IPS-NIHi11 (cell line): Measurements from ENCODE around the gene KIRREL1.
A peak's percentile ranks its signal among the peaks of the same experiment; 100 is the strongest.

Experiments used
- DNase-seq: peaks from one replicate; pipeline ENCODE4 v3.0.0; 2012; ENCODE audit warnings: mixed read lengths, low spot score

Gene KIRREL1

DNA sequence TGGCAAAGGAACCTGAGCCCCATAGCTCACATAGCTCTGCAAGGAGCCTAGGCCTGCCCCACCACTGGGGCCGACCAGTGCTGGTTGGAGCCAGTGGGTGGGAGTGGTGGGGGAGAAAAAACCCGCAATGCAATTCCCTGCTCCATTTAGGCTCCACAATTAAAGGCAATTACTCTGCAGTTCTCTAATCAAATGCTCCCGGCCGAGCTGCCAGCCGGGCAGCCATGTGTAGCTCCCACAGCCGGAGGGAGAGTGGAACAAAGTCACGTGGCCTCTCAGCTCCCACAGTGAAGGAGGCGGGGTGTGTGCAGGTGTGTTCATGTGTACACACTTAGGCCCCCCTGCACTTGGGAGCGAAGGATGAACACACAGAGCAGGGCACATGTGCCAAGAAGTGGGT is 81.6 kb downstream of the KIRREL1 start:
- no peak for DNase-seq

DNA sequence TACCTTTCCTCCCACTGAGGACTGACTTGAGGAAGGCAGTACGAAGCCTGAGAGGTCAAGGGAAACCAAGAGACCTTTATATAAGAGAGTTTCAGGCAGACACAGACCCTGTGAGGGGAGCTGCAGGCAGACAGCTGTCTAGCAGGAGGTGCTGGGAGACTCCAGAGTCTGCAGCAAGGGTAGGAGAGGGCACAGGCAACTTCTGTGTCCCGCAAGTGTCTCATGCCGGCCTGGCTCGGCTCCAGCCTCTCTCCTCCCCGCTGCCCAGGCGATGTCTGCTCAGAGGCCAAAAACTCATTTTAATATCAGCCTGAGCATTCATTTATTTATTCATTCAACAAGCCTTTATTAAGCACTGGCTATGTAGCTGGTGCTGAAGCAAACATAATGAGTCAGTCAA is 83.0 kb downstream of the KIRREL1 start:
- DNase-seq: no peak

DNA sequence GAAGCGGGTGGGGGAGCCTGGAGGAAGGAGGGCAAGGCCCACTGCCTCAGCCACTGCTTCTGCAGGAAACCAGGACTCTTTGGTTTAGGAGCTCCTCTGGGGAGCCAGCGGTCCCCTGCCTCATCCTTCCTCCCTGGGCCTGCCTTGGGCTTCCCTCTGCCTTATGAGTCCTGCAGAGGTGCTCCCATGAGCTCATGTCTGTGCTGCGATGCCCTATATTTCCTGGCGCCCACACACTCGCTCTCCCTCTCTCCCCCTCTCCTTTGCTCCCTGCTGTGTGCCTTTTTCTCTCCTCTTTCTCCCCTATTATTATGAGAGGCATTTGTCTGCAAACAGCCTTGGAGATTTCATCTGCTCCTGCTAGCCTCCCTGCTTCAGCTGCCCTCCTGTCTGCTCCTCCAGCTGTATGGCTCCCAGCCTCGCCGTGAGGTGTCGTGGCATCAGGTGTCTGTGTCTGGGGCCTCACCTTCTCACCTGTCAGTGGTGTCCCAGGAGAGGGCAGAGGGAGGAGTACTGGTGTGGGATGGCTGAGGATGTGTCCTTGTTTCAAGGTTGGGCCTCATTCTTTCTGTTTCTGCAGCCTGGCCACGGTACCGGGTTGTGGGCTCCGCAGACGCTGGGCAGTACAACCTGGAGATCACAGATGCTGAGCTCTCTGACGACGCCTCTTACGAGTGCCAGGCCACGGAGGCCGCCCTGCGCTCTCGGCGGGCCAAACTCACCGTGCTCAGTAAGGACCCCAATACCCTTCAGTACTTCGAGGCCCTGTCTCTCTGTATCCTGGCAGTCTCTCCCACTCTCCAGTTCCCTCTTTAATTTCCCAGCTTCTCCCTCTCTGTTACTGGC is 84.2 kb downstream of the KIRREL1 start:
- DNase-seq: no peak

DNA sequence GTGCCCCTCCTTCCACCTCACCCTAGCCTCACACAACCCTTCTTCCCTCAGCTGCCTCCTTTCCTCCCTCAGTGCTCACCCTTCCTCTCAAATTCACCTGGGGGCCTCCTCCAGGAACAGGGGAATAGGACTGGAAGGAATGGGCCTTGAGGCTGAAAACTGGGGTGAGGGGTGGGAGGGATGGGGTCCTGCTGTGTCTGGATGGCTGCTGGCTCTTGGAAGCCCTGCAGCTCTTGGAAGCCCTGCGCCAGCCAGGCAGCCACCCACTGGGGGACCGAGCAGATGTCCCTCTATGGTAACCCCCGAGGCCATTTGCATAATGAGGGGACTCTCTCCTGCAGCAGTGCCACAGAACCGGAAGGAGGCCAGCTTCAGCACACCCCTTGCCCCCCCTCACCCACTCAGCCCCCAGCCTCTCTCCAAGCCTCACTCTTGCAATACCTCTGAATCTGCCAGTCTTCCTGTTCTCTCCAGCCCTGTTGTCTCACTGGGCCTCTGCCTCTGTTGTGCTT is 85.2 kb downstream of the KIRREL1 start:
- DNase-seq: no peak

DNA sequence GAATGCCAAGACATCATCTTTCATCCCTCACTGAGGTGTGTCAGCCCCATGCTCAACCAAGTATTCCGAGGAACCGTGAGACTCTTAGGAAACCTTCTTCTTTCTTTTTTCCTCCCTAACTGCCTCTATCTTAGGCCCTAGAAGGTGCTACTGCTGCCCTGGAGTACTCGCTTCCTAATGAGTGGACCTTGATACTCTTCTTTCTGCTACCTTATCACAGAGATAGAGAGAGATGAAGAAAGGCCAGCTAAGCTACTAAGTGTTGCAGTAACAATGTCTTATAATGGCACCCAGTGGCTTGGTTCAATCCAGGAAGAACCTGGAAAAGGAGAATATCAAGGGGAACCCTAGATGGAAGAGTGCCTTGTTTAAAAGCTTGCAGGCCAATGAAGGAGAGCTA is 86.6 kb downstream of the KIRREL1 start:
- no peak for DNase-seq

DNA sequence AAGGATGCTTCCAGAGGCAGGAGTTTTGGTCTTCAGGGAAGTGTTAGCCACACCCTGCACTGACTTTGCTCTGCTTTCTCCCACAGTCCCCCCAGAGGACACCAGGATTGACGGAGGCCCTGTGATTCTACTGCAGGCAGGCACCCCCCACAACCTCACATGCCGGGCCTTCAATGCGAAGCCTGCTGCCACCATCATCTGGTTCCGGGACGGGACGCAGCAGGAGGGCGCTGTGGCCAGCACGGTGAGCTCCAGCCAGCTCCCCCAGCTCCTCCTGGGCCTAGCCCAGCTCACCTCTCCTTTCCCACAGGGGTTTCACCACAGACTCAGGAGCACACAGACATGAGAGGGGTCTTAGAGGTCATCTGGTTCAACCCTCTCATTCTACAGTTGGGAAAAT is 90.9 kb downstream of the KIRREL1 start:
- no peak for DNase-seq

DNA sequence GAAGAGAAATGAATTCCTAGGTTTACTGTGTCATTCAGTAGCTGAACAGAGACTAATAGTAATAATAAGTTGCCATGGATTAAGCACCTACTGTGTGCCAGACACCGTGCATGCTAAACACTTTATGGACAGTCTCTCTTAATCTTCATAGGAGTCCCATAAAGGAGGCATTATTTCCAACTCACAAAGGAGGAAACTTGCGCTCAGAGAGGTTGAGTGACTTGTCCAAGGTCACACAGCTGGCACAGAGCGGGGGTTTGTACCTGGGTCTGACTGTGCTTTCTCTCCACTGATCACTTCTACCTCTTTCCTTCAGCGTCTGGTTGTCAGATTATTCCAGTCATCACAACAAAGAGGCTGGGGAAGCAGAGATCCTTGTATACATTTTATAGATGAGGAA is 91.3 kb downstream of the KIRREL1 start:
- DNase-seq: no peak

DNA sequence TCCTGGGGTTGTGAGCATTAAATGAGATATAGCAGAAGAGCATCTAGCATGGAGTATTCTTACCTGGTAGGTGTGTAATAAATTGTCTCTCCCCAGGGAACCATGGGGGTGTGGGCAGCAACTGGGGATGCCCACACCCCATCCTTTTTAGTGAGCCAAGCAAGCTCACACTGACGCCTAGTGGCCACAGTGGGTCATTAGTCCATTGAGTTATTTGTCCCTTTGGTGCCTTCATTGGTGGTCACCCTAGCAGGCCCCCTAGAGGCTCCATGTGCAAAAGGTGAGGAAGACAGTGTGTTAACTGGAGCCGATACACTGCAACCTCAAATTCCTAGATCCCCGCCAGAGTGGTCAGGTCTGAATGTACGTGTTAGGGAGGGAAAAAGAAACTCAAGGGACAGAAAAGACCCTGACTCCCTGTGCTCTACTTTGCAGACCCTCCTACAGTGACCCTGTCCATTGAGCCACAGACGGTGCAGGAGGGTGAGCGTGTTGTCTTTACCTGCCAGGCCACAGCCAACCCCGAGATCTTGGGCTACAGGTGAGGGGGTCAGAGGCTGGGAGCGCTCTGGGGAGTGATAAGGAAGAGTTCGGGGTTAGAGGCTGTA is 94.0 kb downstream of the KIRREL1 start:
- peak; percentile 90 for DNase-seq

DNA sequence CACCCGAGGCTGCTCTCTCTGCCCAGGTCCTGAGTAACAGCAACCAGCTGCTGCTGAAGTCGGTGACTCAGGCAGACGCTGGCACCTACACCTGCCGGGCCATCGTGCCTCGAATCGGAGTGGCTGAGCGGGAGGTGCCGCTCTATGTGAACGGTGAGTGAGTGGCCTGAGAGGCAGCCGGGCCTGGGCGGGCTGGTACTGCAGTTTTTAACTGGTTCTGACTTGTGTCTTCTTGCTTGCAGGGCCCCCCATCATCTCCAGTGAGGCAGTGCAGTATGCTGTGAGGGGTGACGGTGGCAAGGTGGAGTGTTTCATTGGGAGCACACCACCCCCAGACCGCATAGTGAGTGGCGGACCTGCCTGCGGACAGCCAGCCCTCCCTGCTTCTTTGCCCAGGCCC is 96.0 kb downstream of the KIRREL1 start:
- no peak for DNase-seq

DNA sequence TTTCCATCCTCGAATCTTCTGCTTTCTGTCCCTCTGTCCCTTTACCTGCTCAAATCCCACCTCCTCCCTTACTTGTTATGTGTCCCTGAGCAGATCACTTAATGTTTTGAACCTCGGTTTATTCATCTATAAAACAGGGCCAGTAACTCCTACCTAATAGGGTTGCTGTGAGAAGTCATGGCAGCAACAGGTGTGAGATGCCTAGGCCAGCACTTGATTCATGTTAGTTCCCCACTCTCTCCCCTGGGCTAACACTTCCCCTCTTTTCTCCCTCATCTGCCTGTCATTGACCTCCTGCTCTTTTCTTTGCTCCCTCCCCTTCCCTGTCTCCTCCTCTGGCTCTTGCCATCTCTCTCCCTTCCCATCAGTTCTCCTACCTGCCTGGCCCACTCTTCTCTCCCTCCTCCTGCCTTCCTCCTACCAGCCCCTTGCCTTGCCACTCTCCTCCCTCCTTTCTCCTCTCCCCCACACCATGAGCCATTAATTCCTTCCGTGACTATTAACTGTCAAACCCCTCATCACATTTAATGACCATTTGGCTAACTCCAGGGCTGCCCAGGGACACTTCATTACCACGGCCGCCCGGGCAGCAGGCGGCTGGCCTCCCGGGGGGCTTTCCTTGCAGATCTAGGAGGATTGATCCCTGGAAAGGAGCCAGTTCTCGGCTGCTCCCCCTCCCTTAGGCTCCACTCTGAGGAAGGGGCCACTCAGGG is 96.6 kb downstream of the KIRREL1 start:
- DNase-seq: no peak

DNA sequence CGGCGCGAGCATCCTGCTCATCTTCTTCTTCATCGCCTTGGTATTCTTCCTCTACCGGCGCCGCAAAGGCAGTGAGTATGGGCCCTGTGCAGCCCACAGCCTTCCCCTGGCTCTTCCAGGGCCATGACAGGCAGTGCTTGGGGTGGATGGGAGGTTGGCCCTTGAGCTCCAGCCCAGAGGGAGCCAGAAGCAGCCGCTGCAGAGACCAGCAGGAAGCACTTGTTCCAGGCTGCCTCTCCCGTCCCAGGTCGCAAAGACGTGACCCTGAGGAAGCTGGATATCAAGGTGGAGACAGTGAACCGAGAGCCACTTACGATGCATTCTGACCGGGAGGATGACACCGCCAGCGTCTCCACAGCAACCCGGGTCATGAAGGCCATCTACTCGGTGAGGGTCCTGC is 99.9 kb downstream of the KIRREL1 start:
- DNase-seq: no peak

DNA sequence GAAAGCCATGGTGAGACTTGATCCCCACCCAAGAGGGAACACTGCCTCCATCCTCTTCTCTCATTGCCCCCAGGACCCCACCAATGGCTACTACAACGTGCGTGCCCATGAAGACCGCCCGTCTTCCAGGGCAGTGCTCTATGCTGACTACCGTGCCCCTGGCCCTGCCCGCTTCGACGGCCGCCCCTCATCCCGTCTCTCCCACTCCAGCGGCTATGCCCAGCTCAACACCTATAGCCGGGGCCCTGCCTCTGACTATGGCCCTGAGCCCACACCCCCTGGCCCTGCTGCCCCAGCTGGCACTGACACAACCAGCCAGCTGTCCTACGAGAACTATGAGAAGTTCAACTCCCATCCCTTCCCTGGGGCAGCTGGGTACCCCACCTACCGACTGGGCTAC is 101.1 kb downstream of the KIRREL1 start:
- no peak for DNase-seq

DNA sequence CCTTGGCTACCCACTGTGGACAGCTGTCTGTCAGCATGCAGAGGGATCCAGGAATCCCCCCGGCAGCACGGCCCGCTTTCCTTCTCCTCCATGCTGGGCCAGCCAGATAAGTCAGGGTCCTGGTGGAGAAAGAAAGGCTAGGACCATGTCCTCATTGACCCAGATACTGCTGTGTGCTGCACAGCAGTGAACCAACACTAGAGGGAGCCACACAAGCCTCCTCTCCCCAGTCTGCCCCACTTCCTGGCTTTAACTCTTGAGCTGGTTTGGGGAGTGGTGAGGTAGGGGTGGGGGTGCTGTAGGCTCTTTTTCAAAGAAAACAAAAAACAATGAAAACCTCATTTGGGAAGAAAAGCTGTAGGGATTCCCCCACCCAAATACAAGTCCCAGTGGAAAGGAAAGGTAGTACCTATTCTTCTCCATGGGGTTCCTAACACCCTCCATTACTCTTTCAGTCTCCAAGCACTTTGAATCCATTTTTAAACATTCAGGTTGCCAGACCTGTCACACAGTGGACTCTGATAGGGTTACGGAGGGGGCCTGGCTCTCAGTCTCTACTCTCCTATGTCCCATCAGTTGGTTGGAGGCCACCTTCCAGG is 102.4 kb downstream of the KIRREL1 start:
- DNase-seq: peak; percentile 83

DNA sequence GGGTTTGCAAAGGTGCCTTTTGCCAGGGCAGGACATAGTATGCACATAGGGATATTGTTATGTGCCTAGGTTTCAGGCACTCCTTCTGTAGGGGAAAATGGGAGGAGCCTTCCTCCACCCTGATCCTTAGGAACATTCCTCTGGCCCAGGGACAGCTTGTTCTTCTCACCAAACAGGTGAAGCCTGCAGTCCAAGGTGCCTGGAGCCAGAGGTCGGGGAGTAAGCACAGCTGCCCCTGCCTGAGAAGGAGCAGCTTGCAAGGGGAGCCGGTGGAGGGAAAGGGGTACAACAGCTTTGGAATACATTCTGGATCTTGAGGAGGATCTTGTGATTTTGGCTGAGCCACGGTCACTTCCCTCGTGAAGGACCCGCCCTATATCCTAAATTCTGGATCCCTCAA is 104.8 kb downstream of the KIRREL1 start:
- no peak for DNase-seq

DNA sequence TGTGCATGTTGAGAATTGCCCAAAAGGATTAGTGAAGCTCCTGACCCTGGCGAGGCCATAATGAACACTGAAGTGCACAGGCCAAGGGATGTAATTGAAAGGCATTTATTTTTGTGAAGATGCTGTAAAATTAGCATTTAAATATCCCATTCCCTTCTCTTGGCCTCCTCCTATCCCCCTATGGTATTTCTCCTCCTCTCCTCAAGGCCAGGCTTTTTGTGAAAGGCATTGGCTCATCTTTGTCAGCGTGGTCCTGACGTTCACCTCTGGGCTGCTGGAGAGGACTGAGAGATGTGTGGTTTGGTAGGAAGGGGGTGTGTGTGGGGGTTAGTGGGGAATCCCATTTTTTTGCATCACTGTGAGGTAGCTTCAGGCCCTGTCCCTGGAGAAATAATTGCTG is 105.7 kb downstream of the KIRREL1 start:
- DNase-seq: no peak

DNA sequence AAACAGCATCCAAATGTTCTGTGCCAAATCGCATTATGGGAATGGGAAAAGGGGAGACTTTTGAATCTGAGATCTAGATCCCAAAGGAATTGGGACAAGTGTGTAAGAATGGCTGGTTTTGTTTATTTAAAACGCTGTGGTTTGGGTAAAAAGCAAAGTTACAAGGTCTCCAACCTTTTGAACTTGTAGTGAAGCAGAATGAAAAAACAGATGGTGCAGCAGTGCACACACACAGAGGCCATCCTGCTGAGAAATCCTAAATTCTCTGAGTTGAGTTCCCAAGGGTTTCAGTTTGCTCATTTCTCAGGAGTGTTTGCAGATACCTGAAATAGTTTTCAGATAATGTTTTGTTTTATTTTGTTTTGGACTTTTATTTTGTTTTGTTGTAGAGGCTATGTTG is 107.1 kb downstream of the KIRREL1 start:
- DNase-seq: no peak

DNA sequence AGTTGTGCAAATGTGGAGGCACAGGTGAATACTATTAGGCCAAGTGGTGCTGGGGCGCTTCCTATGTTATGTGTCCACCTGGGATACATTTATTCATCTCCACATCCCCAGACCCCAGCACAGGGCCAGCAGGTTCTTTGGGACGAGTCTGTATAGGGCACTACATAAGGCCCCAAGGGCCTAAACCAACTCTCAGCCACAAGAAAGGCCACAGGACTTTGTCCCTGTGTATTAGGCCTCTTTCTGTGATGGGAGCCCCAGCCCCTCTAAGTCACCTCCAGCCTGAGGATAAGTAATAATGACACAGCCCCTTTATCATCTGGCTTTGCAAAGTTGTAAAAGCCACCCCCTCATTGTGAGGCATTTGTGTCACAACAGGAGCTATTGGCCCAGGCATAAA is 108.0 kb downstream of the KIRREL1 start:
- DNase-seq: no peak

DNA sequence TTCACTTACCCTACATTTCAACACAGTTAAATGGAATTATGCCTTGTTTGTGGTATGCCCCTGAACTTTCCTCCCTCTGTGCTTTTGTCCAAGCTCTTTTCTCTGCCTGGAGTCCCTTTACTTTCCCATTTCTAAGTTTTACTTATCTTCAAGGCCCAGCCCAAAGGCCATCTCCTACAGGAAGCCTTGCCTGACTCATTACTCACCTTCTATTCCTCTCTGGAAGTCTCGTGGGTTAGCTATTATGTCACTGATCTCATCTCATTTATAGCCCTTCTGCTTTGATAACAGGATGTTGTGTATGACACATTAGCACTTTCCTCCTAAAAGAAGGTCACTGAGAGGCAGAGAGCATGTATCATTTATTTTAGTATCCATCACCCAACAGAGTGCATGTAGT is 108.5 kb downstream of the KIRREL1 start:
- DNase-seq: no peak

DNA sequence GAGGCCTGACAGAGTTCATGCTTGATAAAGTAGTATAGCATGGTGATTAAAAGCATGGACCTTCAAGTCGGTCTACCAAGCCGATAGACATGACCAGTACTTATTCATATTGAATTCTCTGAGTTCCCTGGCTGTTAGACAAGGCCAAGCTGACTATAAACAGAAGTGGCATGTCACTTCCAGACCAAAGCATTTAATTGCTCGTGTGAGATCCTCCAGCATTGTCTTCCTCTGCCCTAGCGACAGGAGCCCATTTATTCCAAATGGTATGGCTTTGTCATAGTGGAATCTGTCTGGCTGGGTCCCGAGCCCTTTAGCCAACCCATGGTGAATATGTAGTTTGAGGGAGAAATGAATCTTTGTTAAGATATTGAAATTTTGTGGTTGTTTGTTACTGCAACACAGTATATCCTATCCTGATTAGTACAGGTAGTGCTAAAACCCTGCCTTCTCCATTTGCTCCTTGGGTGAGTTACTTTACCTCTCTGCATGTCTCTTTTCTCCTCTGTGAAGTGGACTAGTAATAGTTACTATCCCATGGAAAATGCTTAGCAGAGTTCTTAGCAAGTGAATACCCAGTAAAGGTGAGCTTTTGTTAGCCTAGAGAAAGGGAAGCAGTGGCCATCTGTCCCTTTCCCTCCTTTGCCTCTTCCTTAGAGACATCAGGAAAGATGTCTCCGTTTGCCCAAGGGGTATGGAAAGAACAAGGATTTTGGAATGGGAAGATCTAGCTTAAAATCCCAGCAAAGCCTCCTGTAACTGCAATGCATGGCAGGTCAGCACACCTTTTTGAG is 109.6 kb downstream of the KIRREL1 start:
- no peak for DNase-seq

DNA sequence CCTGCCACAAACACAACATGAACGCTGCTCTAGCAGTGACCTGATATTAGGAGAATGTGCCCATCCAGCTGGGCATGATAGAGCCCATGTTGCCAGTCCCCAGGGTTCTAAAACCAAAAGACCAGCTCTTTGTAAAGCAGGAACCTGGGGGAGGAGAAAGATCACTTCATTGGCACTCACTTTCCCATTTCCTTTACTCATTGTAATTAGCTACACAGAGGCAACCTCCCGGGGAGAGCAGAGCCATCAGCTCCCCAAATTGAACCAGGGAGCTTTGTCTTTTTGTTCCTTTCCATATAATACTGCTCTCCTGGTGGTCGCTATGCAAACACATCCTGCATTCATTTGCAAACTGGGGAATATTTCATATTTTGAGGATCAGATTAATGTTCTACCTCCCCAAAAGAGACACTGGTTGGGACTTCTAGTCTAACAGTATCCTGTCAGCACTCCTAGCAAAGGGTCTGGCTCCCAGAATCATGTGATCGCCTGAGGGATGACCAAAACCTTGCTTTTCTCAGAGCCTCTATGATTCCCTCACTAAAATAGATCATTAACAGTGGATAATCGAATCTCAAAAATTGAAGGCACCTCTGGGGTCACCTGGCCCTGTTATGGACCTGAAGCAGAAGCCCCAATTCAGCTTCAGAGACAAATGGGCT is 110.5 kb downstream of the KIRREL1 start:
- no peak for DNase-seq

DNA sequence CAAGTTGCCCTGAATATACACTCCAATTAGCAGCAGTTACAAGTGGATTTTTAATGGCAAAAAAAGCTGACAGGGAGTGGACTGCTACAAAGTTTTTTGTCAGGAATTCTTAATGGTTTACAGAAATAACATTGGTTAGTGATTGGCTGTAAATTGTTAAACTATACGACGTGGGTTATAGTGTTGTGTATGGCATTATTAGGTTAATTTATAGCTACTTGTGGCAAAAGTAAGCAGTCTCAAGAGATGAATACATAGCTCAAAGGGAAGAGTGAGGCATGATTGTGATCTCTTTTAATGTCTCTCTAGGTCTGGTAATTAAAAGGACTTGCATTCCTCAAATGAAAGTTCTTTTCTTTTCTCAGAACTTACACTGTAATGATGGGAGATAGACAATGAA is 111.4 kb downstream of the KIRREL1 start:
- no peak for DNase-seq
